ENCODE results near the gene EDAR. TPM values are rescaled to one million over a fixed set of nuclear protein-coding genes. Genes with fewer than 3 reads are reported as not detected.

The EDAR gene
- total RNA-seq, 1 donor from 2014 or later, result 0.33 TPM

DNA sequence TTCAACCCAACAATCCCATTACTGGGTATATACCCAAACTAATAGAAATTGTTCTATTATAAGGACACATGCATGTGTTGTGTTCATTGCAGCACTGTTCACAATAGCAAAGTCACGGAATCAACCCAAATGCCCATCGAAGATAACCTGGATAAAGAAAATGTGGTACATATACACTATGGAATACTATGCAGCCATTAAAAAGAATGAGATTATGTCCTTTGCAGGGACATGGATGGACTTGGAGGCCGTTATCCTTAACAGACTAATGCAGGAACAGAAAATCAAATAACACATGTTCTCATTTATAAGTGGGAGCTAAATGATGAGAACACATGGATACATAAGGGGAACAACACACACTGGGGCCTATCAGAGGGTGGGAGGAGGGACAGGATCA is 136.6 kb downstream of the EDAR start:
- TF ChIP-seq, protein P1, sequence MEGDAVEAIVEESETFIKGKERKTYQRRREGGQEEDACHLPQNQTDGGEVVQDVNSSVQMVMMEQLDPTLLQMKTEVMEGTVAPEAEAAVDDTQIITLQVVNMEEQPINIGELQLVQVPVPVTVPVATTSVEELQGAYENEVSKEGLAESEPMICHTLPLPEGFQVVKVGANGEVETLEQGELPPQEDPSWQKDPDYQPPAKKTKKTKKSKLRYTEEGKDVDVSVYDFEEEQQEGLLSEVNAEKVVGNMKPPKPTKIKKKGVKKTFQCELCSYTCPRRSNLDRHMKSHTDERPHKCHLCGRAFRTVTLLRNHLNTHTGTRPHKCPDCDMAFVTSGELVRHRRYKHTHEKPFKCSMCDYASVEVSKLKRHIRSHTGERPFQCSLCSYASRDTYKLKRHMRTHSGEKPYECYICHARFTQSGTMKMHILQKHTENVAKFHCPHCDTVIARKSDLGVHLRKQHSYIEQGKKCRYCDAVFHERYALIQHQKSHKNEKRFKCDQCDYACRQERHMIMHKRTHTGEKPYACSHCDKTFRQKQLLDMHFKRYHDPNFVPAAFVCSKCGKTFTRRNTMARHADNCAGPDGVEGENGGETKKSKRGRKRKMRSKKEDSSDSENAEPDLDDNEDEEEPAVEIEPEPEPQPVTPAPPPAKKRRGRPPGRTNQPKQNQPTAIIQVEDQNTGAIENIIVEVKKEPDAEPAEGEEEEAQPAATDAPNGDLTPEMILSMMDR (IDR thresholded peaks at IDR 0.05; ENCODE audit: borderline replicate concordance), result no peak
- intact Hi-C loops (cut with micrococcal nuclease), result no loop called here
- peaks cover 5% of the 10 kb centered on the region for H3K36me3 ChIP-seq

DNA sequence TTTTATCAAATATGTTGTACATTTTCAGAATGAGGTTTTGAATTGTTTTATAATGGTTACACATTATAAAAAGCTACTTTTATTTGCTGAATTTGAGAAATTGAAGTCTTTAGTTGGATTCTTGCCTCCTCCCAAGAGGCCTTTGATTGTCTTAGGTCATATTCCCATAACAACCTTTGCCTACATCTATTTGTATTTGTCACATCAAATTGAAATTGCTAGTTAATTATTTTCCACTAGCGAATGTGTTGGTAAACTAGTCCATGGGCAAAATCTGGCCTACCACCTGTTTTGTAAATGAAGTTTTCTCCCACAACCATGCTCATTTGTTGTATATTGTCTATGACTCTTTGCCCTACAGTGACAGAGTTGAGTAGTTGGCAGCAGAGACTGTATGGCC is 142.0 kb downstream of the EDAR start:
- TF ChIP-seq, protein P1 (IDR thresholded peaks at IDR 0.05; ENCODE audit: borderline replicate concordance), result no peak
- no peak for DNase-seq
- no peaks in the 10 kb centered on the region for H3K4me1 ChIP-seq
- no peak overlapping the region for H3K4me3 ChIP-seq
- H3K9me3 ChIP-seq (replicated peaks), result no peaks in the 10 kb centered on the region
- no peak overlapping the region for H3K27ac ChIP-seq (replicated peaks)
- intact Hi-C loops (cut with micrococcal nuclease), result no loop called here
- H3K36me3 ChIP-seq, result peaks cover under 1% of the 10 kb centered on the region
- no peaks in the 10 kb centered on the region for H3K27me3 ChIP-seq (ENCODE audit: low read depth)

More for the DNA sequence above, 136.6 kb downstream of the EDAR start:
- Histone ChIP-seq H3K27me3 (ENCODE audit: low read depth) (no peaks in the 10 kb centered on the region), H3K9me3 (replicated peaks) (peaks cover 5% of the 10 kb centered on the region), H3K4me3 (no peak overlapping the region), H3K4me1 (no peaks in the 10 kb centered on the region), H3K27ac (replicated peaks) (no peak overlapping the region)
- DNase-seq, result no peak

DNA sequence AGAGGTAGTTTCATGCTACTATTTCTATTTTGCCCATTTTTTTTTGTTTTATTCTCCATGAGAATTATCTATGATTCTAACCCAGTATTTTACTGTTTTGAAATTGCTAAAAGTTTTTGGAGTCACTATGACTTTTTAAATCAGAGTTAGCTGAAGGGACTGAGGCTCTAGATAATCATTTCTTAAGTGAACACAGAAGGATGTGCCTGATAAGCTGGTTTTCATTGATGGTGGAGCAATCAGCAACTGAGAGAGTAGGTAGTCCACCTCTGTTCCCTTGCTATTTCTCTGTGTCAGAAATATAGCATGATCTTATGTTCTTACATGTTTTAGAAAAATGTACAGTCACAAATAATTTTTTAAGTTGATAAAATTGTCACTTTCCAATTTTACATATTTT is 143.1 kb downstream of the EDAR start:
- H3K4me3 ChIP-seq, result no peak overlapping the region
- no peaks in the 10 kb centered on the region for H3K27me3 ChIP-seq (ENCODE audit: low read depth)

More for the DNA sequence above, 143.1 kb downstream of the EDAR start:
- DNase-seq, result no peak
- peaks cover 8% of the 10 kb centered on the region for H3K36me3 ChIP-seq
- no peaks in the 10 kb centered on the region for H3K4me1 ChIP-seq
- intact Hi-C loops (cut with micrococcal nuclease), result no loop called here
- no peak overlapping the region for H3K27ac ChIP-seq (replicated peaks)
- TF ChIP-seq, protein P1 (IDR thresholded peaks at IDR 0.05; ENCODE audit: borderline replicate concordance), result no peak
- peaks cover 11% of the 10 kb centered on the region for H3K9me3 ChIP-seq (replicated peaks)

Other genes starting within 250 kb of the EDAR start
- gene CCDC138, start 202.4 kb downstream of the EDAR start, total RNA-seq, result 1.1 TPM
- gene SH3RF3, start 140.0 kb upstream of the EDAR start, total RNA-seq, result 7.9 TPM